Measurements from ENCODE around the gene ROM1.
"Not testable (repeated sequence)": the region's sequence is repeated elsewhere in the genome, so short reads cannot be mapped to it uniquely, and the experiment has no call there.

ROM1 gene

DNA sequence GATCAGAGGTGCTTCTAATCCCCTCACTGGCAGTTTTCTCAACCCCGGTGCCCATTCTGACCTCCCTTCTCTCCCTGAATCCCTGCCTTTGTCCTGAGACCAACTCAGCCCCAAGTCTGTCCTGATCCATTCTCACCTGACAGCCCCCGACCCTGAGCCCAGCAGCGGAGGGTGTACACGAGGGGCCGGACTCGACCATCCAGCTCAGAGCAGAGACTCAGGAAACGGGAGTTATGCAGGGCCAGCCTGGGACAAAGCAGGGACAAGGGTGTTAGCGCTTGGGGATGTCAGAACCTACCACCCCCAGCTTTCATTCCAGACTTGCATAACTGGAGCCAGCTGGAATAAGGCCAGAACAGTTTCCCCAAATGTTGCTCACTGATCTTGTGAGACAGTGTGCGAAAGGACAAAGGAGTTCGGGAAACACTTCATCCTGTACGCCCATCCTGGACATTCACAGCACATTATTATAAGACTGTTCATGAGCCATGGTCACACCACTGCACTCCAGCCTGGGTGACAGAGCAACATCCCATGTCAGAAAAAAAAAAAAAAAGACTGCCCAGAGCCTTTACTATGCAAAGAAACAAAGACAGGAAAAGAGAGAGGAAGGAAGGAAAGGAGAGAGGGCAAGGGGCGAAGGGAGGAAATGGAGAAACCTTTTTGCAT, 35.9 kb upstream of the ROM1 start:
- peaks cover 8% of the 10 kb centered on the region for H3K4me1 ChIP-seq (ENCODE audit: insufficient read depth, insufficient read length)
- no peak for DNase-seq (ENCODE audit: low read depth, low spot score)
- TF ChIP-seq SUZ12 (IDR thresholded peaks at IDR 0.05; ENCODE audit: extremely low read depth, insufficient read depth, insufficient read length) = no peak
- peaks cover 69% of the 10 kb centered on the region for H3K36me3 ChIP-seq (ENCODE audit: insufficient read depth, insufficient read length, low read length)
- no peaks in the 10 kb centered on the region for H3K27me3 ChIP-seq (ENCODE audit: insufficient read depth, insufficient read length)
- H3K9me3 ChIP-seq (ENCODE audit: insufficient read depth, low read length) = no peaks in the 10 kb centered on the region
- peak overlapping the region; percentile 50 for H3K9ac ChIP-seq (ENCODE audit: insufficient read length, low read depth)
- H3K4me3 ChIP-seq (ENCODE audit: insufficient read length, low read depth) = no peak overlapping the region

DNA sequence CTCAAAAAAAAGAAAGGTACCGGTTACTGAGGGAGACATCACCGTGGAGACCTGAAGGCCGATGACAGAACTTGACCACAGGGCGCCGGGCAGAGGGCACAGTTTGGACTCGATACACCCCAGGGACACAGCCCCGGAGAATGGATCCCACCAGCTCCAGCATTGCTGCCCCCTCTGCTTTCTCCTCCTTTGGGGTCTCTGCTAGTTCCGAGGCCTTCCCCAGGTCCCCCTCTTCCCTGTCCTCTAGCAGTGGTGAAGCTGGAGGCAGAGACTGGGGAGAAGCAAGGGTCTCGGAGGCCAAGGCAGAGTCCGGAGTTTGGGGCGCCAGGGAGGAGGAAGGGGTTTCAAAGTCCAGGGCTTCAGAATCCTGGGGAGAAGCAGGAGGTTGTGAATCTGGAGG, 34.5 kb upstream of the ROM1 start:
- no peak overlapping the region for H3K4me3 ChIP-seq (ENCODE audit: insufficient read length, low read depth)
- TF ChIP-seq YY1 (IDR thresholded peaks at IDR 0.05; ENCODE audit: insufficient read depth, insufficient read length) (no peak), ZNF274 (IDR thresholded peaks at IDR 0.05; ENCODE audit: low read depth, low read length) (no peak), SUZ12 (IDR thresholded peaks at IDR 0.05; ENCODE audit: extremely low read depth, insufficient read depth, insufficient read length) (no peak)
- H3K9ac ChIP-seq (ENCODE audit: insufficient read length, low read depth) = no peak overlapping the region
- H3K27me3 ChIP-seq (ENCODE audit: insufficient read depth, insufficient read length) = no peaks in the 10 kb centered on the region
- DNase-seq (ENCODE audit: low read depth, low spot score) = no peak
- H3K36me3 ChIP-seq (ENCODE audit: insufficient read depth, insufficient read length, low read length) = peaks cover 61% of the 10 kb centered on the region
- H3K4me1 ChIP-seq (ENCODE audit: insufficient read depth, insufficient read length) = peaks cover 8% of the 10 kb centered on the region
- peaks cover under 1% of the 10 kb centered on the region; the same call in 1 of the 2 replicates for H3K9me3 ChIP-seq (ENCODE audit: insufficient read depth, low read length)

DNA sequence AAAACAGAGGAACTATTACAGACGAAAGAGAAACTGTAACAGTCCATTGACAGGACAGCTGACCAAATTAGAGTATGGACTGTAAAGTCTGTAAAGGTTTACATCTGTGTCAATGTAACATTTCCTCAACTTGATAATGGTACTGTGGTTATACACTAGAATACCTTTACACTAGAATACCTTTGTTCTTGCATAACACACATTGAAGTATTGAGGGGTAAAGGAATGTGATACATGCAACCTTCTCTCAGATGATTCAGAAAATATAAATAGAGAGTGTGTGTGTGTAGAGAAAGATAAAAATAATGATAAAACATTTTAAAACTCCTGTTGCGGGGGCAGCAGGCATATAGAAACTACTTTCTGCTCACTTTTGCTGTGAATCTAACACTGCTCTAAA, 33.8 kb upstream of the ROM1 start:
- Histone ChIP-seq H3K36me3 (ENCODE audit: insufficient read depth, insufficient read length, low read length) (peaks cover 66% of the 10 kb centered on the region), H3K9ac (ENCODE audit: insufficient read length, low read depth) (no peak overlapping the region)

DNA sequence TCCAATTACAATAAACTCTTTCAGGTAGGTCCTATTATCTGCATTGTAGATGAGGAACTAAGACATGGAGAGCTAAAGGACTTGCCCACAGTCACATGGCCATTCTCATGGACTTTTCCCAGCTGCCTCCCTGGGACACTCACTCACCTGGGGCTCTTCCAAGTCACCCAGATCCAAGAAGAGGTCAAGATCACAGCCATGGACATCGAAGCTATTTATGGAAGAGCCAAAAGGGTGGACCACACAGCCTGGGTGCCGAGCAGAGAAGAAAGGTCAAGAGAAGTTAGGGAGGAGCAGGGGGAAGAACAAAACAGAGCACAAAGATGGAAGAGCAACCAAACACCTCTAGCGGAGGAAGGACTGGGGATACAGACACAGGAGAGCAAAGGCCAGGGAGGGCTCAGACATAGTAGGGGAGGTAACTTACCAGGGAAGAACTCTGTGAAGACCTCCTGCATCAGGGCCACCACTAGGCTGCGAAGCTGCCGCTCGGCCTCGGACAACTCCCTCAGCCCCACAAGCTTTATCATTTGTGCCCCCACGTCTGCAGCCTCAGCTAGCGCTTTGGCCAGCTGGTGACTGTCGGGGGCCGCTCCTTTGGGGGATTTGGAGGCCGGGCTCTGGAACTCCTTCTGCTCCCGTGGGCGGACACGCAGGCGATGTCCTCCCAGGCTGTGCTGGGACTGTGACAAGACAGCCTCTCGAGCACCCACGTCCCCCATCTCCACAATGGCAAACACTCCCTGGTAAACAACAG, 31.9 kb upstream of the ROM1 start:
- H3K36me3 ChIP-seq (ENCODE audit: insufficient read depth, insufficient read length, low read length) = peaks cover 64% of the 10 kb centered on the region
- H3K9me3 ChIP-seq (ENCODE audit: insufficient read depth, low read length) = peaks cover 4% of the 10 kb centered on the region; the same call in 1 of the 2 replicates
- no peak for DNase-seq (ENCODE audit: low read depth, low spot score)
- no peak overlapping the region for H3K4me3 ChIP-seq (ENCODE audit: insufficient read length, low read depth)
- H3K27me3 ChIP-seq (ENCODE audit: insufficient read depth, insufficient read length) = no peaks in the 10 kb centered on the region
- TF ChIP-seq ZNF274 (IDR thresholded peaks at IDR 0.05; ENCODE audit: low read depth, low read length) (no peak), YY1 (IDR thresholded peaks at IDR 0.05; ENCODE audit: insufficient read depth, insufficient read length) (no peak), SUZ12 (IDR thresholded peaks at IDR 0.05; ENCODE audit: extremely low read depth, insufficient read depth, insufficient read length) (no peak)
- H3K9ac ChIP-seq (ENCODE audit: insufficient read length, low read depth) = no peak overlapping the region
- no peaks in the 10 kb centered on the region for H3K4me1 ChIP-seq (ENCODE audit: insufficient read depth, insufficient read length)

More for the DNA sequence above, 33.8 kb upstream of the ROM1 start:
- no peaks in the 10 kb centered on the region for H3K27me3 ChIP-seq (ENCODE audit: insufficient read depth, insufficient read length)
- H3K4me3 ChIP-seq (ENCODE audit: insufficient read length, low read depth) = no peak overlapping the region
- H3K4me1 ChIP-seq (ENCODE audit: insufficient read depth, insufficient read length) = peaks cover 8% of the 10 kb centered on the region
- DNase-seq (ENCODE audit: low read depth, low spot score) = no peak
- TF ChIP-seq ZNF274 (IDR thresholded peaks at IDR 0.05; ENCODE audit: low read depth, low read length) (no peak), YY1 (IDR thresholded peaks at IDR 0.05; ENCODE audit: insufficient read depth, insufficient read length) (no peak), SUZ12 (IDR thresholded peaks at IDR 0.05; ENCODE audit: extremely low read depth, insufficient read depth, insufficient read length) (no peak)
- peaks cover 4% of the 10 kb centered on the region; the same call in 1 of the 2 replicates for H3K9me3 ChIP-seq (ENCODE audit: insufficient read depth, low read length)

DNA sequence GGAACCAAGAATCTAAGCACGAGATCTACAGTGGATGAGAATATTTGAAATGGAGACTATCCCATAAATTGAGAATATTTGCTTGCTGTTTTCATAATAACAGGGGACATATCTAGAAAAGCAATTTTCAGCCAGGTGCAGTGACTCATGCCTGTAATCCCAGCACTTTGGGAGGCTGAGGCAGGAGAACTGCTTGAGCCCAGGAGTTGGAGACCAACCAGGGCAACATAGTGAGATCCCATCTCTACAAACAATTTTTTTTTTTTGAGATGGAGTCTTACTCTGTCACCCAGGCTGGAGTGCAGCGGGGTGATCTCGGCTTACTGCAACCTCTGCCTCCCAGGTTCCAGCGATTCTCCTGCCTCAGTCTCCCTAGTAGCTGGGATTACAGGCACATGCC, 31.3 kb upstream of the ROM1 start:
- not testable (repeated sequence) for H3K4me3 ChIP-seq (ENCODE audit: insufficient read length, low read depth); DNase-seq (ENCODE audit: low read depth, low spot score); H3K9ac ChIP-seq (ENCODE audit: insufficient read length, low read depth); H3K9me3 ChIP-seq (ENCODE audit: insufficient read depth, low read length); H3K4me1 ChIP-seq (ENCODE audit: insufficient read depth, insufficient read length); H3K27me3 ChIP-seq (ENCODE audit: insufficient read depth, insufficient read length)
- peaks cover 61% of the 10 kb centered on the region for H3K36me3 ChIP-seq (ENCODE audit: insufficient read depth, insufficient read length, low read length)

DNA sequence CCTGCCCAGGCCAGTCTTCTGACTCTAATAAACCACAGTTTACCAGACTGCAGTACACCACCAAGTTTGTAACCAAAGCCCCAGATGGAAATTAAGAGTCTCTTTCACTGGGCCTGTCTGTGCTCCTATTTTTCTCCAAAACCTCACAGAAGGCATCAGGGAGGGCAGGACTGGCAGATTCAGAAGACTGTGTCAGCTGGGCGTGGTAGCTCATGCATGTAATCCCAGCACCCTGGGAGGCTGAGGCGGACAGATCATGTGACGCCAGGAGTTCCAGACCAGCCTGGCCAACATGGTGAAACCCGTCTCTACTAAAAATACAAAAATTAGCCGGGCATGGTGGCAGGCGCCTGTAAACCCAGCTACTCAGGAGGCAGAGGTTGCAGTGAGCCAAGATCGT, 27.7 kb upstream of the ROM1 start:
- not testable (repeated sequence) for H3K9me3 ChIP-seq (ENCODE audit: insufficient read depth, low read length); DNase-seq (ENCODE audit: low read depth, low spot score); H3K27me3 ChIP-seq (ENCODE audit: insufficient read depth, insufficient read length); H3K9ac ChIP-seq (ENCODE audit: insufficient read length, low read depth); H3K4me1 ChIP-seq (ENCODE audit: insufficient read depth, insufficient read length); H3K4me3 ChIP-seq (ENCODE audit: insufficient read length, low read depth)
- H3K36me3 ChIP-seq (ENCODE audit: insufficient read depth, insufficient read length, low read length) = peaks cover 52% of the 10 kb centered on the region

DNA sequence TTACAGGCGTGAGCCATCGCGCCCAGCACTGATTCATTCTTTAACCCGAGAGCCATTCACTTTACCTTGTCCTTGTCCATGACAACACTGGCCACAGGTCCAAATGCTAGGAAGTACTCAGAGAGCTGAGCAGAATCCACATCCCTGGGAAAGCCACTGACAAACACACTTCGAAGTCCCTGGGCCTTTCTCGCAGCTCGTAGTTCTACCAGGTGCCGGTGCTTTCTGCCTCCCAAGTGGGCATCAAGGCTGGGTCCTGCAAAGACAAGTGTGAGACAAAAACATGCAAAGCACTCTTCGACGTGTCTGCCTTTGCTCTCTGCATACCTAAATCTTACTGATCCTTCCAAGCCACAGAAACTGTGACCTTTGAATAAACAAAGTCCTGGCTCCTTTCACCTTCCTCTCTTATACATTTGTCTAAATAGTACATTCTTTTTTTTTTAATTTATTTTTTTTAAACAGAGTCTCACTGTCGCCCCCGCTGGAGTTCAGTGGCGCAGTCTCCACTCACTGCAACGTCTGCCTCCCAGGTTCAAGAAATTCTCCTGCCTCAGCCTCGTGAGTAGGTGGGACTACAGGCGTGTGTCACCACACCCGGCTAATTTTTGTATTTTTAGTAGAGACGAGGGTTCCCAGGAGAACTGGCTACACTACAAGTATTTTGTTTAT, 24.0 kb upstream of the ROM1 start:
- no peak for DNase-seq (ENCODE audit: low read depth, low spot score)
- Histone ChIP-seq H3K4me3 (ENCODE audit: insufficient read length, low read depth) (no peak overlapping the region), H3K9ac (ENCODE audit: insufficient read length, low read depth) (no peak overlapping the region), H3K9me3 (ENCODE audit: insufficient read depth, low read length) (no peaks in the 10 kb centered on the region), H3K36me3 (ENCODE audit: insufficient read depth, insufficient read length, low read length) (peaks cover 49% of the 10 kb centered on the region), H3K27me3 (ENCODE audit: insufficient read depth, insufficient read length) (no peaks in the 10 kb centered on the region), H3K4me1 (ENCODE audit: insufficient read depth, insufficient read length) (peaks cover 14% of the 10 kb centered on the region)
- no peak for TF ChIP-seq SUZ12 (IDR thresholded peaks at IDR 0.05; ENCODE audit: extremely low read depth, insufficient read depth, insufficient read length)
- TF ChIP-seq ZNF274 (IDR thresholded peaks at IDR 0.05; ENCODE audit: low read depth, low read length) = no peak
- TF ChIP-seq YY1 (IDR thresholded peaks at IDR 0.05; ENCODE audit: insufficient read depth, insufficient read length) = no peak

All from NT2/D1 (cell line).